DMS53 (cell line): ENCODE measurements around the gene SLC22A4.

Source experiments
- DNase-seq: peaks from one replicate; lab custom pipeline; 2025; lab: John Stamatoyannopoulos, UW

SLC22A4 gene

GRCh38 chr5:132376694-132377641, 82.8 kb downstream of the SLC22A4 start:
- DNase-seq = no peak

- DNase-seq = no peak
Measured at GRCh38 chr5:132377738-132378137, 83.5 kb downstream of the SLC22A4 start.

GRCh38 chr5:132378580-132378979, 84.4 kb downstream of the SLC22A4 start:
- DNase-seq = peak; percentile 24

- no peak for DNase-seq
Measured at GRCh38 chr5:132380047-132380446, 85.9 kb downstream of the SLC22A4 start.

DNA sequence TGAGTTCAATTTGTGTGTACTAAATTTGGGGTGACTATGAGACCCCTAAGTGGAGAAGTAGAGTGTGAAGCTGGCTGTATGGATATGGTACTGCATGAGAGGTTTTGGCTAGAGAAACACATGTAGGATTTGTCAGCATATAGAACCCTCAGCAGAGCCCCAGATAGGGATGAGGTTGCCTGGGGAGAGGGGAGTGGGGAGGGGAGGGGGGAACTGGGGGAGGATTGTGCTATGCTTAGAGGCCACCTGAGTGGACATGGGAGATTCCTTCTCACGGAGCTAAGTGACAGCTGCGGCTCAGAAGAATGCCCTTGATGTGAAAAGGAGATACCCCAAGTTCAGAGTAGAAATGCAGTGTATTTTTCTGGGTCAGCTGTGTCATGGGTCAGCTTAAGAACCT, 86.5 kb downstream of the SLC22A4 start:
- DNase-seq = no peak

DNA sequence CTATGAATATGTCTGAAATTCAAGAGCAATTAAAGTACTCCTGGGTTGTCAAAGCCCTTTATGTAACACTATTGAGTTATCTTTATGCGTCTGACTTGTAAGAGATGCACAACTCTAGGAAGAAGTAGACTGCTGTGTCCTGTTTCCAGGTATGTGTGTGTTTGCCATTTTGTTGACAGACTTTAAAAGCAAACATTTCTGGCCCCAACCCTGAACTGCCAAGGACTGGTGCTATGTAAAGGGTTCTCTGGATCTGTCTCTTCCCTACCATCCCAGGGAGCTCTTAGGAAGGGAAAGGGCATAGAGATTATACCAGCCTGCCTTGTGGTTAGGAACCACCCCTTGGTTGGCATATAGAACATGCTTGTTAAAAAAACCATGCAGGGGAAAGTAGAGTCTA, 87.4 kb downstream of the SLC22A4 start:
- DNase-seq = no peak

GRCh38 chr5:132383261-132383660, 89.1 kb downstream of the SLC22A4 start:
- DNase-seq = no peak

DNA sequence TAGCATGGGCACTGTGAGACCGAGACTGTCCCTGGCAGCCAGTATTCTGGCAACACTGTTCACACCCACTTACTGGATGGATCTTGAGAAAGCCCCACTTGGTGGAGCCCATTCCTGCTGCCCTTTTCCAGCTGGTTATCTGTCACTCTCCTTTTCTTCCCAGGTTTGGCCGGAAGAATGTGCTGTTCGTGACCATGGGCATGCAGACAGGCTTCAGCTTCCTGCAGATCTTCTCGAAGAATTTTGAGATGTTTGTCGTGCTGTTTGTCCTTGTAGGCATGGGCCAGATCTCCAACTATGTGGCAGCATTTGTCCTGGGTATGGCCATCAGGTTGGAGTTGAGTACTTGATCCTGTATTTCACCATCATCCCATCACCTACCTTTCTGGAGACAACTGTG, 89.8 kb downstream of the SLC22A4 start:
- no peak for DNase-seq

DNA sequence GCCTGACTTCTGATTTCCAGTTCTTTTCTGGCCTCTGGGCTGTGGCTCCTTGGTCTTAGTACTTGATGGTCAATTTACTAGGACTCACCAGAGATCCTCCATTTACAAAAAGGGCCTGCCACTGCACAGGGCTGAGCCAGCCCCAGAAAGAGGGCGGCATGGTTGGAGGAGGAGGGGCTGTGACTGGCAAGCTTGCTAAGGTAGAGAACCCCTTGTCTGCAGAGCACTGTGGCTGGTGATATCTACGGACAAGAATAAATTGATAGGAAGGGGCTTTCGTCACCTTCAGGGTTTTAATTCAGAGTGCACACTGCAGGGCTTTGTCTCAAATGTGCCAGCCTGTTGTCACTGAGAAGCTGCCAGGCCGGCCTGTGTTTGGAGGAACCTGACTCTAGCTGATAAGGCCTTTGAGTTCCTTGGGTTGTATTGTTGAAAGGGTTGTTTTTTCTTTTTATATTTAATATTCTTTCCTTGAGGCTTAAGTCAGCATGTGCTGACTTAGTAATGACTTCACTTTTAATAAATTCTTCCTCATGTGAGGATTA, 90.4 kb downstream of the SLC22A4 start:
- DNase-seq = no peak

GRCh38 chr5:132385326-132386105, 91.3 kb downstream of the SLC22A4 start:
- peak; percentile 82 for DNase-seq

- peak; percentile 77 for DNase-seq
Measured at GRCh38 chr5:132386644-132387286, 92.6 kb downstream of the SLC22A4 start.

DNA sequence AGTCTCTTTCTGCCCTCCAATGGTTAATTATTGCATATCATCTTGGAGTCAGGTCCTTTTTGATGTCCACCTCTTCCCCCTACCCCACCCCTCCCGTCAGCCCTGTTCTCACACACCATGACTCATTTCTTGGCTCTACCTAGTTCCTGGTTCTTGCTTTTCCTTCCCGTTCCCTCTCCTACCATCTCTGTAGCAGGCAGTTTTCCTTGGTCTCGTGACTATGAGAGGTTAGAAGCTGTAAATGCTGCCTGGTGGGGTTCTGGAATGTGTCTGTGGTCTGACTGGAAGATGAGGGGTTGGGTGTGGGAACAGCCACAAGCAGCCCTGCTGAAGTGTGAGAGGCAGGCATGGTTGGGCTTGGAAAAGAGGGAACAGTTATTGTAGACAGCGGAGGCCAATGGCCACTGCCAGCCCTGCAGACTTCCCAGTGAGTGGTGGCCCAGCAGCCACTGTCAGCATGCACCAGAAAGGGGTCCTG, 93.5 kb downstream of the SLC22A4 start:
- peak; percentile 66 for DNase-seq

DNA sequence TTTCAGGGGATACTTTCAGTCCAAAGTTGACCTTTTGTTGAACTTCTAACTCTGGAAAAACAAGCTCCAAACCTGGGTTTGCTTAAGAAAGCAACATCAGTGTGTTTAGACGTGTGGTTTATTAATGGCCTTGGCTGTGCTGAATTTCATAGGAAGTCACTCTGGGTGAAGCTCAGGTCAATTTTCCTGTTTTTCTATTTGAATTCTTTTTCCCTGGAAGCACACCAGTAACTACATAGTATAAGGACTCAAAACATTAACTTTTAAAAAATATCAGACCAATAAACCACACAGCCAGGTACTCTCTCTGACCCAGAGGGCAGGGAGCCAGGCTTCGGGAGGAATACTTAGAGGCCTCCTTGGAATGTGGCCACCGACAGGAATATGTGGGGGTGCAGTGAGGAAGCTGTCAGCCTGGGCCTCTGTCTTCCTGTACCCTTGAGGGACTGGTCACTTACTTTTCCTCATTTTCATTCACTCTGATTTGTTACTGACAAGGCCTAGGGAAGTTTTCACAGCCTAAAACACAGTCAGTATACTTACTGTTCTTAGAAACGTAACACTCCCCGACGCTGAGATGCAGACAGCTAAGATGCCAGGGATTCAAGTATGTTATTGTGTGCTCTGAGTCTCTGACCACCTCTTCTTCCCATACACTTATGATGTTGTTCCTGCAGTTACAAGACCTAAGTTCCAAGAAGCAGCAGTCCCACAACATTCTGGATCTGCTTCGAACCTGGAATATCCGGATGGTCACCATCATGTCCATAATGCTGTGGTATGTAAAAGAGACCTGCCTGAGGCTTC, 94.3 kb downstream of the SLC22A4 start:
- DNase-seq = no peak

DNA sequence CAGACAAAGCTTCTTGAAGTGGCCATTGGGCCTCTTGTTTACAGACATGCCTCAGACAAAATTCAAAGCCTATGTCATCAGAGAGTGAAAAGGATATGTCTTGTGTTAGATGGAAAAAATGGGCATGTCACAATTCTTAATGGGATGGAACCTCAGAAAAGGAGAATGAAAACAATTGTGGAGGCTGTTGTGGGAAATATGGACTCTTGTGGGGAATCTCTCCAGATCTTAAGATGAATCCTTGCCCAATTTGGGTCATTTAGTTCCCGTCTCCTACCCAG, 94.8 kb downstream of the SLC22A4 start:
- no peak for DNase-seq

DNA sequence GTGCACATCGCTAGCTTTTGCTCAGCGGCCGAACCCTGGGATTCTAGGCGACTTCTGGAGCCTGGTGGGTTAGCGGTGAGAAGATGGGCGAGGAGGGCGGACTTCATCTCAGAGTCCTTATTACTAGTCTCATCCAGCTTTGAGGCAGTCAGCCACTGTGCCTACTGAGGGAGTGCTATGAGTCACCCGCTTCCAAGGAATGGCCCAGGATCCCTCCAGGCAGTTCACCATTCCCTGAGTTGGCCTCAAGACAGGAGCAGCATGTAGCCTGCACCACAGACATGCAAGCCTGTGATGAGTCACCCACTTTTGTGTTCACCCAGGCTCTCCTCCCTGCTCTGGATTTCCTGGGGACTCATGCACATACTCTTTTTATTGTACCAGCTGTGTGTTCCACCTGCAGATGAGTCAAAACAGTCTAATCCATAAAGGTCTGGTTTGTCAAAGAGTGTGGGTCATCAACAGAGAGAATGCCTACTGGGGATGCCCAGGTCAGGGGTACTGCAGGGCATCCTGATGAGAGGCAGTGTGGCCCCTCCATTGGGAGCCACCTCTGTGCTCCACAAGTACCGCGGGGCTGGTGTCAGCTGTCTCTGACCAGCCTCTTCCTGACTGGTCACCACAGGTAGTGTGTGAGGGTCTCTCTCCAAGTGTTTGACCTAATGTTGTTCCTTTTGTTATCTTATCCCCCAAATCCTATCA, 95.5 kb downstream of the SLC22A4 start:
- DNase-seq = peak; percentile 91

- no peak for DNase-seq
Measured at GRCh38 chr5:132391247-132391646, 97.1 kb downstream of the SLC22A4 start.

- no peak for DNase-seq
Measured at GRCh38 chr5:132391870-132392269, 97.7 kb downstream of the SLC22A4 start.

- DNase-seq = no peak
Measured at GRCh38 chr5:132392411-132392810, 98.2 kb downstream of the SLC22A4 start.

- no peak for DNase-seq
Measured at GRCh38 chr5:132392978-132393825, 99.0 kb downstream of the SLC22A4 start.
